ENCODE results near the gene BAHCC1.

BAHCC1 gene

GRCh38 chr17:81512562-81513371 lies 117.5 kb downstream of the BAHCC1 start, which contains the start of gene ACTG1:
TSS of gene ACTG1 (minus strand) at chr17:81512799. CDS start at chr17:81512354, 445 bp downstream.
- DNase-seq (ENCODE audit: low spot score) (peak; percentile 90), FAIRE-seq (no peak)

DNA sequence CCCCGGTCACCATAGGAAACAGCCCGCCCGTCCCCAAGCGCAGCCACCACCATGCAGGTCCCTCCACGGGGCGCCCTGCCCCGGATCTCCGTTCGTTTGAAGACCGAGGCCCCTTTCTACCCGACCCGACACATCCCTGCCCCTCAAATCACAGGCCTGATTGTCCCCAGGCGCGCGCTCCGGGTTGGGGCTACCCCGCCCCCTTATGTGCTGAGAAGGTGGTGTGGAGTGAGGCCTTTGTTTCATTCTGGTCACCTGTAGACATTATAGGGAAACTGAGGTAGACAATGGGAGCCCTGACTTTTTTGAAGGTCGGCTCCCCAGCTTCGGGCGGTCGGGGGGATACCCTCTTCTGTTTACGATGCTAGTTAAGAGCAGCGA lies 118.1 kb downstream of the BAHCC1 start:
- peak; percentile 49 for DNase-seq (ENCODE audit: low spot score)

DNA sequence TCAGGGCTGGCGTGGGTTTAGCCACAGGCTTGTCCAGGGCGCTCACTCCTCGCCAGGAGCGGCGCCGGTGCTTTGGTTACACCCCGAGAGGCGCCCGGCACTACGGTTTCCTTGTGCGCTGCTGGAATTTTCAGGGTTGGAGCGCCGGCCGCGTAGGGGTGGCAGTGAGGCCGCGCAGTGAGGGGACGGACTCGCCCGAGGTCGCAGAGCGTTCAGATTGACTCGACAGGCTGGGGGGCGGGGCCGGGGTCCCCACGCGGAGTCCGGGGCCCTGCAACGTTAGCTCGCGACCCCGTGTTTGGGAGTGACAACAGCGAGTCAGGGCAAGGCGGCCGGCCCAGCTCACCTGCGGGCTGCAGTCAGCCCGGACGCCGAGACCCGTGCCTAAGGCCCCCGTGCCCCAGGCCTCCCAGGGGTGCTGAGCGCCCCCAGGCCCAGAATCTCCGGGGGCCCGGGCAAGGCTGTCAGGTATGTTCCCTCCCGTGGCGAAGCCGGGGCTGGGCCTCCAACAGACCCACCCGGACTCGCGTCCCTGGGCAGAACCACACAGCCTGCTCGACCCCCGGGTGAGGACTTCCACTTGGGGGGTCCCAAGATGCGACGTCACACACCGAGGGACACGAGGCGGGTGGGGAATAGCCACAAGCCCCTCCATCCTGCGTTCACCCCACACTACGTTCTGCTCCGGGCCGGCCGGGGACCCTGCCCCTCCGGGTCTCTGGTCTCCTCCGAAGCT lies 118.7 kb downstream of the BAHCC1 start:
- FAIRE-seq (no peak), DNase-seq (ENCODE audit: low spot score) (peak; percentile 64)

More for the DNA sequence above, 118.1 kb downstream of the BAHCC1 start:
- FAIRE-seq, result no peak

- FAIRE-seq, result no peak
- DNase-seq (ENCODE audit: low spot score), result no peak
Measured at GRCh38 chr17:81514489-81514738, 119.2 kb downstream of the BAHCC1 start.

DNA sequence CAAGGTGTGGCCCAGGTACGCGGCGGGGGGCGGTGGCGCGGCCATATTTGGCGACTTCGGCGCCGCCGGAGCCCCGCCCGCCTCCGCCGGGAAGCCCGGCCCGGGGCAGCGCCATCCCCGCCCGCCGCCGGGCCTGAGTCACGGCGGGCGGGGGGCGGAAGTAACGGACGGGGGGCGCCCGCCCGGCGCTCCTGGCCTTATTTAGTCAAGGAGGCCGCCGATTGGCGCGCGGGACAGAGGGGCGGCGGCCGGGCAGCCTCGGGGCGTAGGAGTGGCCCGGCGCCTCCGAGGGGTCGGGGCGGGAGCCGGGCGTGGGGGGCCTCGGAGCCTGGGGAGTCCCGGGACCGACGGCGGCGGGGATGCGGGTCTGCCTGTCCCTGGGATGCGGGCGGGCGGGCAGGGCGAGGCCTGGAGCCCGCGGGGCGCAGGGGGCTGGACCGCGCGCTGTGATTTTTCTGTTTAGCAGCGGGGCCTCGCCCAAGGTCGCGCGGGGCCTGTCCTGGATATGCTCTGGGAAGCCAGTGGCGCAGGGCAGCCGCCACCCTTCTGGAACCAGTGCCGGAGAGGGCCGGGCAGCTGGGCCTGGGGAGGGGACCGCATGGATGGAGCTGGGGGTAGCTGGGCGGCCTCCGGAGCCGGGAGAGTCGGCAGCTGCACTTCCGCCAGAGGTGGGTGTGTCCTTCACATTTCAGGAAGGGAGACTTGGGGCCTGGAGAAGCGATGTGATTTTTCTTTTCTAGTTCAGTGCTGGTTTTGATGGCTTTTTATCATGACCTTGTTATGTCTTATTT lies 119.7 kb downstream of the BAHCC1 start:
- no peak for FAIRE-seq

DNA sequence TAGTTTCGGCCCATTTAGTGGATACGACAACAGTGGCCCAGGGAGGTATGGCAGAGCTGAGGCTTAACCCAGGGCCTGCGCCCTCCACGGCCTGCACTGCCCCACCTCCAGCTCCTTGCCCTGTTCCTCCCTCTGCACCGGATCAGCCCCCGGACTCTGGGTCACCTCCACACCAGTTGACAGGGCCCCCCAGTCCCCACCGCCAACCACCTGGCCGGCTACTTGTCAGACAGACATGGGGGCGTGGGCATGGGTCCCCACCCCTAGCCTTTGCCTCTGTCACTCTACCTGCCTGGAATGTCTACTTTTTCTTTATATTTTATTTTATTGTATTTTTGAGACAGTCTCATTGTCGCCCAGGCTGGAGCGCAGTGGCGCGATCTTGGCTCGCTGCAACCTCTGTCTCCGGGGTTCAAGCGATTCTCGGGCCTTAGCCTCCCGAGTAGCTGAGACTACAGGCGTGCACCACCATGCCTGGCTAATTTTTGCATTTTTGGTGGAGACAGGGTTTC lies 120.3 kb downstream of the BAHCC1 start:
- DNase-seq (ENCODE audit: low spot score), result no peak
- FAIRE-seq, result no peak

More for the DNA sequence above, 119.7 kb downstream of the BAHCC1 start:
- peak; percentile 71 for DNase-seq (ENCODE audit: low spot score)
